Caco-2 (cell line): ENCODE results near the gene CD74. TPM values are rescaled to one million over a fixed set of nuclear protein-coding genes. Genes with fewer than 3 reads are reported as not detected.
"Not testable (repeated sequence)": the region's sequence is repeated elsewhere in the genome, so short reads cannot be mapped to it uniquely, and the experiment has no call there.

Experiments used
- BruUV-seq: library from RNA; stranded (reverse); fragments of 400-500 nt; replicated peaks from 2 replicates; lab custom pipeline; 2021; lab: Mats Ljungman, UMichigan
- CTCF ChIA-PET: fragments of 300-600 bp; sonication (Branson Sonifier 250); formaldehyde crosslinking; loops from one replicate; lab custom pipeline; 2022; ENCODE audit warnings: antibody characterized with exemption; lab: Charles Lee
- POLR2A ChIA-PET: fragments of 300-600 bp; sonication (Branson Sonifier 250); formaldehyde crosslinking; loops from one replicate; lab custom pipeline; 2022; ENCODE audit warnings: antibody characterized with exemption; lab: Charles Lee
- DNase-seq, 2 experiments: peaks; one replicate each; pipeline versions ENCODE4 v3.0.0 to v3.0.0-alpha.2; 2020 to 2022
- H3K27me3 ChIP-seq: replicated peaks from 2 replicates; pipeline ENCODE4 v1.6.0; 2011; ENCODE audit warnings: low read length; ENCODE audit not compliant: control insufficient read depth, insufficient read depth
- H3K36me3 ChIP-seq: 2 replicates; pipeline ENCODE4 v1.5.1; 2011; ENCODE audit warnings: low read length; ENCODE audit not compliant: control insufficient read depth, insufficient read depth
- H3K4me1 ChIP-seq: fragments of 250-450 bp; sonication (Bioruptor Pico); 2 replicates; pipeline ENCODE4 v1.5.1; 2020; ENCODE audit warnings: mild to moderate bottlenecking
- H3K4me3 ChIP-seq: 2 replicates; pipeline ENCODE4 v1.5.1; 2011; ENCODE audit warnings: low read depth, mild to moderate bottlenecking, control low read depth, low read length
- H3K9me3 ChIP-seq: fragments of 250-450 bp; sonication (Bioruptor Pico); 2 replicates; pipeline ENCODE4 v1.5.1; 2020; ENCODE audit warnings: mild to moderate bottlenecking, moderate library complexity
- H3K27ac Mint-ChIP-seq: one replicate; pipeline ENCODE4 v1.8.0; 2022; ENCODE audit warnings: mixed read lengths; ENCODE audit not compliant: unreplicated experiment
- H3K27me3 Mint-ChIP-seq: one replicate; pipeline ENCODE4 v1.8.0; 2022; ENCODE audit warnings: mixed read lengths; ENCODE audit not compliant: insufficient read depth, unreplicated experiment
- H3K36me3 Mint-ChIP-seq: one replicate; pipeline ENCODE4 v1.8.0; 2022; ENCODE audit warnings: mild to moderate bottlenecking, mixed read lengths; ENCODE audit not compliant: insufficient read depth, unreplicated experiment
- H3K4me1 Mint-ChIP-seq: one replicate; pipeline ENCODE4 v1.8.0; 2022; ENCODE audit warnings: low read depth, mixed read lengths; ENCODE audit not compliant: unreplicated experiment
- H3K4me3 Mint-ChIP-seq: one replicate; pipeline ENCODE4 v1.8.0; 2022; ENCODE audit warnings: mild to moderate bottlenecking, moderate library complexity, mixed read lengths; ENCODE audit not compliant: unreplicated experiment
- H3K9me3 Mint-ChIP-seq: one replicate; pipeline ENCODE4 v1.8.0; 2022; ENCODE audit warnings: mixed read lengths; ENCODE audit not compliant: unreplicated experiment
- CTCF ChIP-seq, 2 experiments: fragments of 200-600 bp in 1 of 2; IDR thresholded peaks; 1 replicate in 1 of 2; 2 replicates in 1 of 2; pipeline versions ENCODE4 v1.5.1 to v1.8.0; 2011 to 2022; ENCODE audit warnings: antibody characterized with exemption in 1 of 2, control low read depth in 1 of 2, inconsistent platforms in 1 of 2, low read depth in 1 of 2, low read length in 1 of 2, mild to moderate bottlenecking in 1 of 2, moderate library complexity in 1 of 2; ENCODE audit not compliant: insufficient read depth in 1 of 2, severe bottlenecking in 1 of 2, unreplicated experiment in 1 of 2
- intact Hi-C: fragments of 100-400 bp; cut with micrococcal nuclease; formaldehyde crosslinking; loops from one replicate; pipeline ENCODE4 v1.10.0; 2022; ENCODE audit not compliant: unreplicated experiment
- total RNA-seq: library from RNA; stranded (reverse); gene quantifications from 2 replicates; pipeline ENCODE4 v1.2.3, GENCODE V29; 2022

CD74 gene
- total RNA-seq, 1 experiment from 2014 or later, result 59.3 TPM

DNA sequence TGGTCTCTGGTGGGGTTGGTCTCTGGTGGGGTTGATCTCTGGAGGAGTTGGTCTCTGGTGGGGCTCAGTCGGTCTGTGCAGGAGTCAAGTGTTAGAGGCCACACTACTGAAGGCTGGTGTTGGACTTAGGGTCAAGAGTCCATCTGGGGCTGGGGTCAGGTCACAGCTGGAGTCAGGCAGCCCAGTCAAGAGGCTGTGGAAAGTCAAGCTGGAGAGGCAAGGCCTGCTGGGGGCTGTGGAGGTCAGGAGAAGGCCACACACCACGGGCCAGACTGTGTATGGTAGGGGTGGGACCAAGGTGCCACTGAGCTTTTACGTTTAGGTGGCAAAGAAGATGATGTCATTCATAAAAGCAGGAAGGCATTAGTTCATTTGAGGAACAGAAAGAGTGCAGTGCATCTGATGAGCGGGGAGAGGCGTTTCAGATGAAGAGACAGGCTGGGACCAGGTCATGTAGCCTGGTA is 16.7 kb upstream of the CD74 start:
- intact Hi-C loops, result loop anchor here (2.0 kb wide), 1 partner anchor 17 kb away; the partner anchor contains the start of gene CD74
- Mint-ChIP-seq H3K27me3 (no peaks in the 10 kb centered on the region), H3K4me3 (no peak overlapping the region), H3K4me1 (peaks cover 22% of the 10 kb centered on the region), H3K36me3 (peaks cover 4% of the 10 kb centered on the region), H3K27ac (peak overlapping the region; percentile 72), H3K9me3 (no peaks in the 10 kb centered on the region)
- no peak for TF ChIP-seq CTCF (IDR thresholded peaks at IDR 0.05; ENCODE audit: insufficient read depth in 1 of 2, low read depth in 1 of 2, low read length in 1 of 2, severe bottlenecking in 1 of 2, unreplicated experiment in 1 of 2)
- Histone ChIP-seq H3K4me1 (peaks cover 16% of the 10 kb centered on the region), H3K36me3 (no peaks in the 10 kb centered on the region), H3K9me3 (no peaks in the 10 kb centered on the region), H3K27me3 (no peaks in the 10 kb centered on the region), H3K4me3 (no peak overlapping the region)
- no TSS peak for BruUV-seq
- CTCF ChIA-PET, result no interaction called here
- no peak for DNase-seq
- POLR2A ChIA-PET, result no interaction called here

DNA sequence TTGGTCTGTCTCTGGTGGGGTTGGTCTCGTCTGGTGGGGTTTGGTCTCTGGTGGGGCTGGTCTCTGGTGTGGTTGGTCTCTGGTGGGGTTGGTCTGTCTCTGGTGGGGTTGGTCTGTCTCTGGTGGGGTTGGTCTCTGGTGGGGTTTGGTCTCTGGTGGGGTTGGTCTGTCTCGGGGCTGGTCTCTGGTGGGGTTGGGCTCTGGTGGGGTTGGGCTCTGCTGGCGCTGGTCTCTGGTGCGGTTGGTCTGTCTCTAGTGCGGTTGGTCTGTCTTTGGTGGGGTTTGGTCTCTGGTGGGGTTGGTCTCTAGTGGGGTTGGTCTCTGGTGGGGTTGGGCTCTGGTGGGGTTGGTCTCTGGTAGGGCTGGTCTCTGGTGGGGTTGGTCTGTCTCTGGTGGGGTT is 16.3 kb upstream of the CD74 start:
- BruUV-seq, result no TSS peak
- no peak overlapping the region for H3K4me3 Mint-ChIP-seq
- Histone ChIP-seq H3K4me3 (no peak overlapping the region), H3K27me3 (no peaks in the 10 kb centered on the region), H3K9me3 (no peaks in the 10 kb centered on the region), H3K36me3 (no peaks in the 10 kb centered on the region), H3K4me1 (peaks cover 16% of the 10 kb centered on the region)
- no peak for DNase-seq
- H3K9me3 Mint-ChIP-seq, result no peaks in the 10 kb centered on the region
- H3K36me3 Mint-ChIP-seq, result peaks cover 4% of the 10 kb centered on the region
- H3K27ac Mint-ChIP-seq, result peak overlapping the region; percentile 72
- no peak for TF ChIP-seq CTCF (IDR thresholded peaks at IDR 0.05; ENCODE audit: insufficient read depth in 1 of 2, low read depth in 1 of 2, low read length in 1 of 2, severe bottlenecking in 1 of 2, unreplicated experiment in 1 of 2)
- intact Hi-C loops, result loop anchor here (1.0 to 2.0 kb wide), 2 partner anchors 14 to 16 kb away; partner anchors contain the start of gene CD74
- no peaks in the 10 kb centered on the region for H3K27me3 Mint-ChIP-seq
- peaks cover 22% of the 10 kb centered on the region for H3K4me1 Mint-ChIP-seq
- CTCF ChIA-PET, result no interaction called here
- POLR2A ChIA-PET, result interaction anchor here (0.6 to 1.2 kb wide), 2 partner anchors 16 to 18 kb away, joined by 4 to 7 read pairs; partner anchors contain the start of gene CD74

DNA sequence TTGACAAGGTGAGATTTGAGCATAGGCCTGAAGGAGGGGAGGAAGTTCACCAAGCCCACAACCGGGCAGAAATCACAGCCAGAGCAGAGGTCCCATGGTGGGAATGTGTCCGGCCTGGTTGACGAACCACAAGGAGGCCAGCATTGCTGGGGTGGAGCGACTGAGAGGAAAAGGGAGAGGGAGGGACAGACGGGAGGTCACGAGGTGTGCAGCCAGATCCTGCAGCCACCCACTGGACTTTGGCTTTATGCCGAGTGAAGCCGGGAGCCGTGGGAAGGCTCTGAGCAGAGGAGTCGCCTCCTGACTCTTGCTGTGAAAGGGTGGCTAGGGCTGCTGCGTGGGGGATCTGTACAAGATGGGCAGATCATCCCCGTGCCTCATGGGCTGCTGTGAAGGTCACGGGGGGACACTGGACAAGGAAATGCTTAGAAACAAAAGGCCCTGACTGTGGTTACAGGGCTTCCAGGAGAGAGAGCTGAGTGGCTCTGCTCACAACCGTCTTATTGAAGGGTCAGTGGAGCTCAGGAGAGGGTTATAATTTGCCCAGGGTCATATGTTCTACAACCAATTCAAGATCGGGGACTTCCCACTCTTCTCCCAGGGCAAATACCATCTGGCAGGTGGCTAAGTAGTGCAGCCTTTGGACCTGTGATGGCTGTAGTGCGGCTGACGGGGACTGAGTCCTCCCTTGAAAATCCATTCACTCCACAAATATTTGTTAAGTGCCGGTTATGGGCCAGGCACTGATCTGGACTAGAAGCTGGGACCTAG is 15.6 kb upstream of the CD74 start:
- H3K9me3 Mint-ChIP-seq, result no peaks in the 10 kb centered on the region
- no peaks in the 10 kb centered on the region for H3K27me3 ChIP-seq
- no TSS peak for BruUV-seq
- CTCF ChIA-PET, result no interaction called here
- no peak overlapping the region for H3K4me3 ChIP-seq
- H3K4me1 ChIP-seq, result peaks cover 16% of the 10 kb centered on the region
- POLR2A ChIA-PET, result interaction anchor here (0.6 to 1.2 kb wide), 2 partner anchors 16 to 18 kb away, joined by 4 to 7 read pairs; partner anchors contain the start of gene CD74
- intact Hi-C loops, result loop anchor here (1.0 to 2.0 kb wide), 2 partner anchors 15 kb away; partner anchors contain the start of gene CD74
- H3K27me3 Mint-ChIP-seq, result no peaks in the 10 kb centered on the region
- peak; percentile 66 to 85 for DNase-seq
- no peak for TF ChIP-seq CTCF (IDR thresholded peaks at IDR 0.05; ENCODE audit: insufficient read depth in 1 of 2, low read depth in 1 of 2, low read length in 1 of 2, severe bottlenecking in 1 of 2, unreplicated experiment in 1 of 2)
- peak overlapping the region; percentile 19 for H3K4me3 Mint-ChIP-seq
- H3K4me1 Mint-ChIP-seq, result peaks cover 22% of the 10 kb centered on the region
- H3K36me3 Mint-ChIP-seq, result peaks cover 4% of the 10 kb centered on the region
- no peaks in the 10 kb centered on the region for H3K36me3 ChIP-seq
- no peaks in the 10 kb centered on the region for H3K9me3 ChIP-seq
- H3K27ac Mint-ChIP-seq, result peak overlapping the region; percentile 72

DNA sequence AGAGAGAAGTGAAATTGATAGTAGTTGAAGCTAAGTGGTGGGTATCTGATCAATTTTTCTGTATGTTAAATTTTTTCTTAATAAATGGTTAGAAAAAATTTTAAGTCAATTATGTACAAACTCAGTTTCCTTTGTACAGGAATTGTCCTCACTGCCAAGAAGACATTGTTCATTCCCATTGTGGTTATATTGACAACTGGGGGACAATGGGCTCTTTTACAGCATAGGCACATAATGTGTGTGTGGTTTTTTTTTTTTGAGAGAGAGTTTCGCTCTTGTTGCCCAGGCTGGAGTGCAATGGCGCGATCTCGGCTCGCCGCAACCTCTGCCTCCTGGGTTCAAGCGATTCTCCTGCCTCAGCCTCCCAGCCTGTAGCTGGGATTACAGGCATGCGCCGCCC is 13.5 kb upstream of the CD74 start:
- H3K27ac Mint-ChIP-seq, H3K4me3 ChIP-seq, H3K4me3 Mint-ChIP-seq, H3K36me3 ChIP-seq, H3K9me3 Mint-ChIP-seq, H3K9me3 ChIP-seq, intact Hi-C loops, BruUV-seq, H3K27me3 ChIP-seq, DNase-seq, H3K27me3 Mint-ChIP-seq, POLR2A ChIA-PET, H3K36me3 Mint-ChIP-seq: not testable (repeated sequence)
- peaks cover 16% of the 10 kb centered on the region for H3K4me1 ChIP-seq
- CTCF ChIA-PET, result interaction anchor here (1.6 kb wide), 1 partner anchor 10 kb away, joined by 3 read pairs; no protein-coding TSS in a partner anchor
- peaks cover 22% of the 10 kb centered on the region for H3K4me1 Mint-ChIP-seq
